Natural killer cell (primary cell): ENCODE data around the gene IMP4. TPM values are rescaled to one million over a fixed set of nuclear protein-coding genes. Genes with fewer than 3 reads are reported as not detected.

ENCODE experiments used
- ATAC-seq, 3 donors: fragments of 150-1000 bp in 2 of 3; fragments of 200-7000 bp in 1 of 3; cut with Tn5 transposase; 1 replicate in 1 of 3; 2 replicates in 2 of 3; pipeline ENCODE4 v1.10.0; 2021; ENCODE audit warnings: mild to moderate bottlenecking in 2 of 3, moderate library complexity in 2 of 3
- DNase-seq, 2 donors: peaks; one replicate each; pipeline versions ENCODE4 v3.0.0 to v3.0.0-alpha.2; 2013 to 2021; ENCODE audit warnings: mixed read lengths in 1 of 2
- H3K27ac ChIP-seq: one replicate; pipeline ENCODE4 v1.5.1; 2013; ENCODE audit warnings: mild to moderate bottlenecking, low read length
- H3K27me3 ChIP-seq: one replicate; pipeline ENCODE4 v1.6.1; 2013; ENCODE audit warnings: low read length; ENCODE audit not compliant: control insufficient read depth, insufficient read depth
- H3K36me3 ChIP-seq: one replicate; pipeline ENCODE4 v1.6.1; 2013; ENCODE audit warnings: low read length; ENCODE audit not compliant: control insufficient read depth, insufficient read depth
- H3K4me1 ChIP-seq: one replicate; pipeline ENCODE4 v1.6.1; 2013; ENCODE audit warnings: low read length; ENCODE audit not compliant: control insufficient read depth, insufficient read depth
- H3K4me3 ChIP-seq: one replicate; pipeline ENCODE4 v1.5.1; 2013; ENCODE audit warnings: low read length
- H3K9me3 ChIP-seq: one replicate; pipeline ENCODE4 v1.6.1; 2013; ENCODE audit warnings: low read length; ENCODE audit not compliant: control insufficient read depth, insufficient read depth
- H3K27ac Mint-ChIP-seq, 2 donors: one replicate each; pipeline ENCODE4 v1.8.0; 2022; ENCODE audit warnings: mild to moderate bottlenecking in 2 of 2, mixed read lengths in 2 of 2, moderate library complexity in 1 of 2
- H3K27me3 Mint-ChIP-seq, 2 donors: one replicate each; pipeline ENCODE4 v1.8.0; 2022; ENCODE audit warnings: low read depth in 2 of 2, mixed read lengths in 2 of 2
- H3K36me3 Mint-ChIP-seq: one replicate; pipeline ENCODE4 v1.8.0; 2022; ENCODE audit warnings: mixed read lengths
- H3K4me1 Mint-ChIP-seq, 2 donors: one replicate each; pipeline ENCODE4 v1.8.0; 2022; ENCODE audit warnings: mixed read lengths in 2 of 2
- H3K4me3 Mint-ChIP-seq: one replicate; pipeline ENCODE4 v1.8.0; 2022; ENCODE audit warnings: mild to moderate bottlenecking, moderate library complexity, mixed read lengths
- H3K9me3 Mint-ChIP-seq, 2 donors: one replicate each; pipeline ENCODE4 v1.8.0; 2022; ENCODE audit warnings: mixed read lengths in 2 of 2
- WGBS: methylation state at CpG from one replicate; pipeline ENCODE4 v1.1.7; 2013; ENCODE audit warnings: missing lambda C conversion rate; ENCODE audit not compliant: insufficient coverage; 5-methylcytosine and 5-hydroxymethylcytosine counted together
- intact Hi-C: fragments of 100-400 bp; cut with micrococcal nuclease; formaldehyde crosslinking; loops from one replicate; pipeline ENCODE4 v1.14.2; 2022
- total RNA-seq, 4 donors: library from RNA; stranded (reverse); fragments of 120-200 nt in 1 of 4; gene quantifications; one replicate each; pipeline versions ENCODE4 v1.2.3 to v1.2.4, GENCODE V29; 2013 to 2022
- TF ChIP-seq, protein P1 (sequence below): fragments of 200-600 bp; IDR thresholded peaks from one replicate; pipeline ENCODE4 v1.8.0; 2022; ENCODE audit warnings: antibody characterized with exemption

The IMP4 gene
- total RNA-seq, 3 donors from 2014 or later (not counting 1 experiment from before 2014, with no cell fraction given): 60.5 to 80.6 (median 72.9) TPM

- under 1% methylated on average over 107 of the region's 107 CpGs for WGBS
- H3K9me3 ChIP-seq: no peaks in the 10 kb centered on the region
- DNase-seq (peak; percentile 60 to 72), ATAC-seq (peak; percentile 92 to 94 (median 93))
- H3K4me1 ChIP-seq: peaks cover 17% of the 10 kb centered on the region
- Mint-ChIP-seq H3K36me3 (no peaks in the 10 kb centered on the region), H3K27me3 (no peaks in the 10 kb centered on the region), H3K4me1 (peaks cover 16 to 27% of the 10 kb centered on the region in 2 donors), H3K4me3 (peak within 1 kb of the TSS; percentile 88), H3K9me3 (no peaks in the 10 kb centered on the region), H3K27ac (peak within 1 kb of the TSS; percentile 62 to 76)
- H3K4me3 ChIP-seq: peak within 1 kb of the TSS; percentile 56
- intact Hi-C loops: no loop called here
- TF ChIP-seq, protein P1, sequence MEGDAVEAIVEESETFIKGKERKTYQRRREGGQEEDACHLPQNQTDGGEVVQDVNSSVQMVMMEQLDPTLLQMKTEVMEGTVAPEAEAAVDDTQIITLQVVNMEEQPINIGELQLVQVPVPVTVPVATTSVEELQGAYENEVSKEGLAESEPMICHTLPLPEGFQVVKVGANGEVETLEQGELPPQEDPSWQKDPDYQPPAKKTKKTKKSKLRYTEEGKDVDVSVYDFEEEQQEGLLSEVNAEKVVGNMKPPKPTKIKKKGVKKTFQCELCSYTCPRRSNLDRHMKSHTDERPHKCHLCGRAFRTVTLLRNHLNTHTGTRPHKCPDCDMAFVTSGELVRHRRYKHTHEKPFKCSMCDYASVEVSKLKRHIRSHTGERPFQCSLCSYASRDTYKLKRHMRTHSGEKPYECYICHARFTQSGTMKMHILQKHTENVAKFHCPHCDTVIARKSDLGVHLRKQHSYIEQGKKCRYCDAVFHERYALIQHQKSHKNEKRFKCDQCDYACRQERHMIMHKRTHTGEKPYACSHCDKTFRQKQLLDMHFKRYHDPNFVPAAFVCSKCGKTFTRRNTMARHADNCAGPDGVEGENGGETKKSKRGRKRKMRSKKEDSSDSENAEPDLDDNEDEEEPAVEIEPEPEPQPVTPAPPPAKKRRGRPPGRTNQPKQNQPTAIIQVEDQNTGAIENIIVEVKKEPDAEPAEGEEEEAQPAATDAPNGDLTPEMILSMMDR: peak; percentile 30
- H3K27ac ChIP-seq: no peak within 1 kb of the TSS
- no peaks in the 10 kb centered on the region for H3K36me3 ChIP-seq
- no peaks in the 10 kb centered on the region for H3K27me3 ChIP-seq
Observed at GRCh38 chr2:130355578-130356431, 13.1 kb downstream of the IMP4 start, which contains the start of gene PTPN18. PTPN18 (plus strand) TSS chr2:130356056; CDS start chr2:130356108, 52 bp downstream.

- intact Hi-C loops: no loop called here
- 98% methylated on average over 7 of the region's 7 CpGs for WGBS
- no peak for DNase-seq
Observed at GRCh38 chr2:130357864-130358263, 15.2 kb downstream of the IMP4 start.

GRCh38 chr2:130358420-130359350, 16.0 kb downstream of the IMP4 start:
- WGBS: 95% methylated on average over 33 of the region's 33 CpGs
- Histone ChIP-seq H3K27ac (no peak overlapping the region), H3K27me3 (no peaks in the 10 kb centered on the region), H3K4me3 (no peak overlapping the region), H3K36me3 (no peaks in the 10 kb centered on the region), H3K9me3 (no peaks in the 10 kb centered on the region), H3K4me1 (peaks cover 17% of the 10 kb centered on the region)
- Mint-ChIP-seq H3K4me3 (no peak overlapping the region), H3K9me3 (no peaks in the 10 kb centered on the region), H3K27ac (no peak overlapping the region), H3K4me1 (peaks cover 16 to 20% of the 10 kb centered on the region in 2 donors), H3K36me3 (no peaks in the 10 kb centered on the region), H3K27me3 (no peaks in the 10 kb centered on the region)
- TF ChIP-seq, protein P1: no peak
- no peak for ATAC-seq
- no peak for DNase-seq
- intact Hi-C loops: no loop called here

More at GRCh38 chr2:130357864-130358263, 15.2 kb downstream of the IMP4 start:
- Histone ChIP-seq H3K4me3 (no peak overlapping the region), H3K36me3 (no peaks in the 10 kb centered on the region), H3K27me3 (no peaks in the 10 kb centered on the region), H3K27ac (no peak overlapping the region), H3K9me3 (no peaks in the 10 kb centered on the region), H3K4me1 (peaks cover 17% of the 10 kb centered on the region)
- H3K27ac Mint-ChIP-seq: no peak overlapping the region
- TF ChIP-seq, protein P1: no peak
- no peaks in the 10 kb centered on the region for H3K36me3 Mint-ChIP-seq
- no peaks in the 10 kb centered on the region for H3K27me3 Mint-ChIP-seq
- no peaks in the 10 kb centered on the region for H3K9me3 Mint-ChIP-seq
- no peak overlapping the region for H3K4me3 Mint-ChIP-seq
- ATAC-seq: no peak
- H3K4me1 Mint-ChIP-seq: peaks cover 16 to 27% of the 10 kb centered on the region in 2 donors
